NCI-H128 (cell line): Measurements from ENCODE around the gene PPIF.

Experiments used
- DNase-seq: peaks from one replicate; lab custom pipeline; 2025; ENCODE audit not compliant: unreplicated experiment; lab: John Stamatoyannopoulos, UW

Gene PPIF

DNA sequence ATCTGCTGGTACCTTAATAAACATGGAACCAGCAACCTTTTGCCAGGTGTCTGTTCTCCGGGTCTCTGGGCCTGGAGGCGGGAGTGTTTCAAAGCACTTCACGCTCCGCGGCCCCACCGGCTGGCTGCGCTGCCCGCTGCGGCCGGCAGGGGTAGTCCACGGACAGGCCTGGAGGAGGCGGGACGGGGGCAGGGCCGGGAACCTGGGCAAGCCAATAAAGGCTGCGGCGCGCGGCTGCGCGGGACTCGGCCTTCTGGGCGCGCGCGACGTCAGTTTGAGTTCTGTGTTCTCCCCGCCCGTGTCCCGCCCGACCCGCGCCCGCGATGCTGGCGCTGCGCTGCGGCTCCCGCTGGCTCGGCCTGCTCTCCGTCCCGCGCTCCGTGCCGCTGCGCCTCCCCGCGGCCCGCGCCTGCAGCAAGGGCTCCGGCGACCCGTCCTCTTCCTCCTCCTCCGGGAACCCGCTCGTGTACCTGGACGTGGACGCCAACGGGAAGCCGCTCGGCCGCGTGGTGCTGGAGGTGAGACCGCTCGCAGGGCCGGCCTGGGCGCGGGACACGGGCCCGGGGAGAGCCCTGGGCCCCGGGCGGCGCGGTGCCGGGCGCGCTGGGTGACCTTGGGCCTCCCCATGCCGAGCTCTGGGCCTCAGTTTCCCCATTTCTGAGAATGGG lies at the start of gene PPIF:
TSS of gene PPIF (plus strand) at position 244 of the 668 bp plus-strand sequence. CDS start at position 324, 80 bp downstream.
- DNase-seq: peak; percentile 51

DNA sequence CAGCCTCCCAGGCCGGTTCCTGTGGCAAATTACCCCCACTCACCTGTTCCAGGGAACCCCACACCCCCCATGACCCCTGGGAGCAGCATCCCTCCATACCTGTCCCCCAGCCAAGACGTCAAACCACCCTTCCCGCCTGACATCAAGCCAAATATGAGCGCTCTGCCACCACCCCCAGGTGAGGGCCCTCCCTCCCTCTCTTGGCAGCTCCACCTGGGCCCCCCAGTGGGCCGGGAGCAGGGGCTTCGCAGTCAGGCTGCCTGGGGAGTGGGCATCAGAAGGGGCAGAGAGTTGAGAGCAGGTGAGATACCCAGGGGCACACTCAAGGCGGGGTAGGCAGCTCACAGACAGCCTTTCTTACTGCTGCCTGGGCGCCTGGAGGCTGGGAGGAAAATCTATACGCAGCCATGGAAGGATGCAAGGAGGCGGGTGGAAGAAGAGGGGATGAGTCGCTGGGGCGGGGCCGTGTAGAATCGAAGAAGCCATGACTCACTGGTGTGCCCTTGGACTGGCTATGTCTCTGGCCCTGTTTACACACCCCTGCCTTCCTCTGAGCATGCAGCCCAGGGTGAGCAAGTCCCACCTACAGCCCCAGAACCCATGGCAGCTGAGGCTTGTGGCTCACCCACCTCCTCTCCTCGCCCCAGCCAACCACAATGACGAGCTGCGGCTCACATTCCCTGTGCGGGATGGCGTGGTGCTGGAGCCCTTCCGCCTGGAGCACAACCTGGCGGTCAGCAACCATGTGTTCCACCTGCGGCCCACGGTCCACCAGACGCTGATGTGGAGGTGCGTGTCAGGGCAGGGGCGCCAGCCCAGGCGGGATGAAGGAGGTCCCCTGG lies 48.6 kb upstream of the PPIF start:
- DNase-seq: no peak

DNA sequence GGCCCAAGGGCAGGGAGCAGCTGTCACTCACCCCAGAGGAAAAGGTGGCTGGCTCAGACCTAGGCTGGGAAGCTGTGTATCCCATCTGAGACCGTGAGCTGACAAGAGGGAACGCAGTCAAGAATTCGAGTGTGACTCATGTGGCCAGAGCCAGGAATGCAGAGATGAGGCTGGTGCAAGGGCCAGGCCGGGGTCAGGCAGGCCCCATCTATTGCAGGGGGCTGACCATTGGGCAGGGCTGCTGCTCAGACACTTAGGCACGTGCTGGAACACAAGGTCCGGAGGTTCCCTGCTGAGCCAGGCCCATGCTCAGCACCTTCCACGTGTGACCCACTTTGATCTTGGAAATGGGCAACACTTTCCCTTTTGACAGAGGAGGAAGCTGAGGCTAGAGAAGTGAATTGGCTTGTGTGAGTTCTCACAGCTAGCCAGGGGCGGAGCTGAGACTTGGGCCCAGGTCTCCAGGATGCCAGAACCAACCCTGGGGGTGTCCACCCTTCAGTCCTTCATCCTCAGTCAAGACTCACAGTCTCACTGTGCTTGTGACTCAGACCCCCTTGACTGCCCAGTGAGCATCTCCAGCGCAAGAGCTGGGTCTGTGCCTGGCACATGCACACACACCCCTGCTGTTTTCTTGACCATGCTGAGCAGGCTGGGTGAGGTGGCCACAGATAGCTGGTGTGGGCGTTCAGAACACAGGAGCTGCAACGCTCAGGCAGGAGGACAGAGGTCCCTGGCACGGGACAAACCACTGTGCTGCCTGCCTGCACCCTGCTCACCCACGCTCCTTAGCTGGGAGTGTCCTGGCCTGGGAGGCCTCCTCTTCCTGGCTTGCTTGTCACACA lies 47.6 kb upstream of the PPIF start:
- DNase-seq: no peak

DNA sequence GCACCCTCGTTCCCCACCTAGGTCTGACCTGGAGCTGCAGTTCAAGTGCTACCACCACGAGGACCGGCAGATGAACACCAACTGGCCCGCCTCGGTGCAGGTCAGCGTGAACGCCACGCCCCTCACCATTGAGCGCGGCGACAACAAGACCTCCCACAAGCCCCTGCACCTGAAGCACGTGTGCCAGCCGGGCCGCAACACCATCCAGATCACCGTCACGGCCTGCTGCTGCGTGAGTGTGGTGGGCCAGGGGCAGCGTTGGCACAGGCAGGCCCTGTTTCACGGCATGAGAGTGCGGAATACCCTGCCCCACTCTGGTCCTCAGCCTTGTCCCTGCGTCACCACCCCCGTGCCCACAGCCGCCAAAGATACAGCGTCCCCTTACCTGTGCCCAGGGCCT lies 46.6 kb upstream of the PPIF start:
- no peak for DNase-seq

DNA sequence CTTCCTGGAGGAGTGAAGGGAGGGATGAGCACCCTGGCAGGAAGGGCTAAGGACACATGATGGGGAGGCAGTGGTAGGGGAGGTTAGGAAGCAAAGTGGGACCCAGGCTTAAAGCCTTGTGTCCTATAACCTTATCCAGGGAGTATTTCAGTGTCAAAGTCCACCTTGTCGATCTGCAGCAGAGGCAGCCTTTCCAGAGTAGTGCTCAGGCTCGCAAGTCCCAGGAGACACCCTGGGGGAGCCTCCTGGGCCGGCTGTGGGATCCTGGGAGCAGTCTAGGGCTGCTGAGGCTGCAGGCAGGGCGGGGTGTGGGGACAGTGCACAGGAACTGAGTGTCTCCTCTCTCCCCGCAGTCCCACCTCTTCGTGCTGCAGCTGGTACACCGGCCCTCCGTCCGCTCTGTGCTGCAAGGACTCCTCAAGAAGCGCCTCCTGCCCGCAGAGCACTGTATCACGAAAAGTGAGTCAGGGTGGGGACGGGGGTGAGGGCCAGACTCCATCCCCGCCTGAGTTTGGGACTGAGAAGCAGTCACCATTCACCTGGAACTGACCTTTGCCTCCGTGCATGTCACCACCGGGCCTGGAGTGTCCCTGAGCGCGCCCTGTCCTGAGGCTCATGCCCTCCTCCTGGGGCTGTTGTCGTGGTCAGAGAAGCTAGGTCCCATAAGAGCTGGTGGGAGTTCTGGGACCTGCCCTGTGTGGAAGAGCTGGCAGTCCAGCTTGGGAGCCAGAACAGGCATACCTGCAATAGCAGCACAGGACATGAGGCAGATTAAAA lies 45.3 kb upstream of the PPIF start:
- DNase-seq: no peak

DNA sequence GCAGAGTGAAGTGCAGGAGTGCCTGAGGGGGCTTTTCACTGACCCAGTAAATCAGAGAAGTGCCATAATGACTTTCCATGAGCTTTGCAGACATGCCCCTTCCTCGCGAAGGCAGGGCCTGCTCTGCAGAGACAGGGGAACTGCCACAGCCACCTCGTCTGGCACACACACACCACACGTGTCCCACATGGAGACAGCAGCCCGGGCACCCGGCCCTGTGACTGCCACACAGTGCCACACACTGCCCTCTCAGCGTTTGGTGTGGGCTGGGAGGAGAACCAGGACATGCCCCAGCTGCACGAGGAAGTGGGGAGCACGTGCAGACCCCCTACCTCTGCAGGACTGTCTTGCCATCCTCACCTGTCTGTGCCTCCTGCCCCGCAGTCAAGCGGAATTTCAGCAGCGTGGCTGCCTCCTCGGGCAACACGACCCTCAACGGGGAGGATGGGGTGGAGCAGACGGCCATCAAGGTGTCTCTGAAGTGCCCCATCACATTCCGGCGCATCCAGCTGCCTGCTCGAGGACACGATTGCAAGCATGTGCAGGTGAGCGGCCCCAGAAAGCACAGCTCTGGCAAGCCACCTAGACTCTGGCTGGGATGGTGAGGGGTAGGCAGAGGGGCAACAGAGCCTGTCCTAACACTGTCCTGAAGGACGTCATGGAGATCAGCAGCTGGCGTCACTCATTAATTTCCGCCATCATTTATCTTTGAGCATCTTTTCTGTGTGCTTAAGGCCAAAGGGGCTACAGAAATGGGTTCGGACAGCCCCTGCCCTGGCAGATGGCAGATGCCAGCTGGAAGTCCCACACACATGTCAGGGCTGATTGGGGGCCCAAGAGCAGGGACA lies 43.4 kb upstream of the PPIF start:
- DNase-seq: no peak

DNA sequence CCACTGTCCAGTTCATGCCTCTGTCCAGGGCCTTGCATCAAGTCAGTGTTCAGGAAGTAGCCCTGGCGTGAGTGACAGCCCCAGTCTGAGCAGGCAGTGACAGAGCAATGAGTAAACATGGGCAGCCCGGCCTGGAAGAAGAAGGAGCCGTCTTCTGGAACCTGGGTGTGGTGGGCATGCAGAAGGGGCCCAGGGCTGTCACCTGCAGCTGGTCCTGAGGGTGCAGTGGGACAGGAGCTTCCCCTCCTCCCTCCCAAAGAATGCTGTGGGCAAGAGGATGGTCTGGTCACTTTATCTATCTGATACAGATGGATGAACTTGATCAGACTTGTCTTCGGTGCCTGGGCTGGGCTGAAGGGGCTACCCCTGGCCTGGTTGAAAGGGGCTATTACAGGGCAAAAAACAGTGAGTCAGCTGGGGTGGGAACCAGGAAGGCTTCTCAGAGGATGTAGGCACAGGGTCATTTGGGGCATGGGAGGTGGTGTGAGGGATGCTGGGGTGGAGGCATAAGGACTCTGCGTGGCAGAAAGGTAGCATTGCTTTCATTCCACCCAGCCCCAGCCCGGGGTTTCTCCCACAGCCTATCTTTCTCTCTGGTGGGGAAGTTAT lies 42.7 kb upstream of the PPIF start:
- DNase-seq: no peak

DNA sequence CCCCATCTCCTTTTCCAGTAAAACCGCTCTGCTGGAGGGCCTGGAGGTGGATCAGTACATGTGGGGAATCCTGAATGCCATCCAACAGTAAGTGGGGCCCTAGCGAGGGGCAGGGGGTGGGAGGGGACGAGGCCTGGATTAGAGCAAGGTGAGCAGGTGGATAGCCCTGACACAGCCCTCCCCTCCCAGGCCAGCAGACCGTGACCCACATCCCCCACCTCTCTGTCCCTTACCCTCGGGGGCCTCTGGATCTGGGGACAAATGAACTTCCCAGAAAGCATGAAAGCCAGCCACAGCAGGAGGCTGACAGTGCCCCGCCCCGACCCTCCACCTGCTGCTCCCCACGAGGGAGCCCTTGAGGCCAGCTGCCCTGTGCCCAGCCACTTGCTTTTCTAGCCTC lies 41.8 kb upstream of the PPIF start:
- DNase-seq: no peak

DNA sequence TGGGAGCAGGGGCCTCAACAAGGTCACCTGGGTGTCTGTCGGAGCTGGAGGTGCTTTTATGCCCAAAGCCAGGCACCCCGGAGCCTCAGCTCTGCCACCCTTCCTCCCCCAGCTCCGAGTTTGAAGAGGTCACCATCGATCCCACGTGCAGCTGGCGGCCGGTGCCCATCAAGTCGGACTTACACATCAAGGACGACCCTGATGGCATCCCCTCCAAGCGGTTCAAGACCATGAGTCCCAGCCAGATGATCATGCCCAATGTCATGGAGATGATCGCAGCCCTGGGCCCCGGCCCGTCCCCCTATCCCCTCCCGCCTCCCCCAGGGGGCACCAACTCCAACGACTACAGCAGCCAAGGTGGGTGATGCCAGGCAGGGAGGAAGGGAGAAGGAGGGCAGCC lies 41.3 kb upstream of the PPIF start:
- DNase-seq: no peak

DNA sequence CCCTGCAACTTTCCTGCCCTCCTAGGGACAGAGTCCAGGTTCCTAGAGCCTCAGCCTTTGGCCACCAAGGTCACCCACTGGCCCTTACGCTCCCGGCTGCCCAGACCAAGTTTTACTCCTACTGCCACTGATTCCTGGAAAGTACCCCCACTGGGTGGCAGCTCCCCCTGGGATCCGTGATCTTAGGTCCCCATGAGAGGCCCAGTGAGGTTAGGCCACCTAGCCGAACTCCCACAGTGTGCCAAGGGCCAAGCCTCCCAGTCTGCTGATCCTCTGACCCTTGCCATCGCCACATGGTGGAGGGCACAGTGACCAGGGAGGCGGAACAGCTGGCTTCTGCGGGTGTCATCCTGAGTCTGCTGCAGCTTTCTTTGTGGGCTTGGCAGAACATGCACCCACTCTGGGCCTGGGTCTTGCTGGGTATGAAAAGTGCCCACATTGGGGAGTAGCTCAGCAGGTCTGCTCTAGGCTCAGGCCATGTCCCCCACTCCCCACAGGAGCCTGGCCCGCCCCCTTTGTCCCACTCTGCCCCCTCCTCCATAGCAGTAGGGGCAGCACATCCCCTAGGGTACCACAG lies 40.5 kb upstream of the PPIF start:
- DNase-seq: no peak

DNA sequence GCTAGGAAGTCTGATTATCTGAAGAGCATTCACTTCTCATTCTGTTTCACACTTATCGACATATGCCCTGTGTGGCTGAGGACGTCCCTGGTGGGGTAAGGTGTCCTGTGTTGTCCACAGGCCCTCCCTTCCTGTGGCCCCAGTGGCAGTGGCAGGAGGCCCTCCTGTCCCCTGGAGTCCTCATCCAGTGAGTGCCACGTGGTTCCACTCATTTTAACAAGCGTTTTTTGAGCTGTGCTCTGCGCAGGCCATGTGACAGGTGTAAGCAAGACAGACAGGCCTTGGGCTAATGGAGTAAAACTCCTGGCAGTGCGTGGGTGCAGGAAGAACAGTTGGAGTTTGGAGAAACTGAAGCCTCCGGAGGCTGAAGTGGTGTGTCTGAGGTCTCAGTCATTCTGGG lies 39.3 kb upstream of the PPIF start:
- no peak for DNase-seq

DNA sequence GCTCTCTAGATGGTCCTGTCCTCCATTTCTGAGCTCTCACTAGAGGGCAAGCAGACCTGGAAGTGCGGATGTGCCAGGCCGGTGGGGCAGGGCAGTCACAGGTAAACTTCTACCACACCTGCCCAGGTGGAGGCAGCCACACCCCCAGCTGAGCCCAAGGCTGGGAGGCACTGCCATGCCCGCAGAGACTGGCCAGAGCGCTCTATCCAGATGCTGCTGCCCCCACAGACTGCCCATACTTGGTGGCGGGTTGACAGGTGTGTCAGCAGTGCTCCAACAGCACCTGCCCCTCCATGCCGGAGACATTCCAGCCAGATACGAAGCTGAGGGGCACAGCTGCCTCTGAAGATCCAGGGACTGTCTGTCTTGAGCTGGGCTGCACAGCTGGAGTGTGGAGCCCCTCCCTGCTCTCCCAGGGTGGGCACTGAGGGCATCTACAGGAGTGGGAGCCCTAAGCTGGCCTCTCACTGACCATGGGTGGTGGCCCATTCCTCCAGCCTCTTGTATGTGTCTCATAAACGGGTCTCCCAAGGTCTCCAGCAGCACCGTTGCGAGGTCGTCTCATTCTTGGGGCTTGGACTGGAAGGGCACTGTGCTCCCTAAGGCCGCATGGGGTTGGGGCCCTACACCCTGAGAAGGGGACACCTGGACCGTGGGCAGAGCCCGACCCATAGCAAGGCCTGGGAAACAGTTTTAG lies 38.2 kb upstream of the PPIF start:
- DNase-seq: no peak

DNA sequence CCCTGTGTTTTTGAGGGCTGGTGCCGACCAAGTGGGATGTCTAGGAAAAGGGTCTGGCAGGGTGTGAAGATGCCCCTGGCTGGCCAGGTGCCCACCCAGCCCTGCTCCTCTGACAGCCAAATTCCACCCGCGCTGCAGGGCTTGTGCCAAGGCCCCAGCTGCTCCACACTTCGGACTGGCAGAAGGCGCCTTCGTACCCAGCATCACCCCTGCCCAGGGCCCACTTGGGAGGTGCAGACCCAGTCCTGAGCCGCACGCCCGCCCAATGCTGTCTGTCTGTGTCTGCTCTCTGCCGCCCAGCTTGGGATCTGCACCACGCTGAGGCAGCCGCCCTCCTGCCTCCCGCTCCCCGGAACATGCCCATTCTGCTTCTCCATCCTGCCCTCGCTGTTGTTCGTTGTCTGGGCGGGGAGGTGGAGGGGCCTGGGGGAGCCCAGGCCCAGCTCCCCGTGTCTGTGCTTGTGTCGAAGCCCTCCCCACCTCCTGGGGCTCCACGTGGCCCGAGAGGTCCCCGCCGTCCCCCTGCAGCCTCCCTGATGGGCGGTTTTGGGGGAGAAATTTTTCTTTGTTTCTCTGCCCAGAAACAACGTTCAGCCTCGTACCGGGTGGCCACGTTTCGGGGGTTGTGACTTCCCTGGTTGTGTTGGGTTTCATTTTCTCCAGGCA lies 36.9 kb upstream of the PPIF start:
- DNase-seq: no peak

DNA sequence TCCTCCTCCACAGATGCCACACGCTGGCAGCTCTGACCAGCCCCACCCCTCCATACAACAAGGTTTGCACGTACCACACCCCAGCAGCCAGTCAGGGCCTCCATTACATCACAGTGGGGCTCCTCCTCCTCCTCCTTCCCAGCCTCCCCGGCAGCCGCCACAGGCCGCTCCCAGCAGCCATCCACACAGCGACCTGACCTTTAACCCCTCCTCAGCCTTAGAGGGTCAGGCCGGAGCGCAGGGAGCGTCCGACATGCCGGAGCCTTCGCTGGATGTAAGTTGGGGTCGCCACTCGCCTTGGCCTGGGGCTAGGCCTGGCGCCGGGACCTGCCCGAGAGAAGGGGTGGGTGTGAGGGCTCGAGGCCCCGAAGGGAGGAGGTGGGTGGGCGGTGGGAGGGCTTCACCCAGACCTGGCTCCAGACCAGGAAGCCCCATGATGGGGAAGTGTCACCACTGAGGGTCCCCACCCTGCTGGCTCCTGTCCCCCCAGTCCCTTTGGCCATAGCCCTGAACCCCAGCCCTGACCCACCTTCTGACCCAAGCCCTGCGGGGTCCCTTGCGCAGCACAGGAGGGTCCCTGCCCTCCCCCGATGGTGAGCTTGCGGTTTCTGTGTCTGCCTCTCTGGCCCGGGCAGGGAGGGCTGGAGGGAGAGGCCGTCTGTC lies 36.2 kb upstream of the PPIF start:
- DNase-seq: no peak

DNA sequence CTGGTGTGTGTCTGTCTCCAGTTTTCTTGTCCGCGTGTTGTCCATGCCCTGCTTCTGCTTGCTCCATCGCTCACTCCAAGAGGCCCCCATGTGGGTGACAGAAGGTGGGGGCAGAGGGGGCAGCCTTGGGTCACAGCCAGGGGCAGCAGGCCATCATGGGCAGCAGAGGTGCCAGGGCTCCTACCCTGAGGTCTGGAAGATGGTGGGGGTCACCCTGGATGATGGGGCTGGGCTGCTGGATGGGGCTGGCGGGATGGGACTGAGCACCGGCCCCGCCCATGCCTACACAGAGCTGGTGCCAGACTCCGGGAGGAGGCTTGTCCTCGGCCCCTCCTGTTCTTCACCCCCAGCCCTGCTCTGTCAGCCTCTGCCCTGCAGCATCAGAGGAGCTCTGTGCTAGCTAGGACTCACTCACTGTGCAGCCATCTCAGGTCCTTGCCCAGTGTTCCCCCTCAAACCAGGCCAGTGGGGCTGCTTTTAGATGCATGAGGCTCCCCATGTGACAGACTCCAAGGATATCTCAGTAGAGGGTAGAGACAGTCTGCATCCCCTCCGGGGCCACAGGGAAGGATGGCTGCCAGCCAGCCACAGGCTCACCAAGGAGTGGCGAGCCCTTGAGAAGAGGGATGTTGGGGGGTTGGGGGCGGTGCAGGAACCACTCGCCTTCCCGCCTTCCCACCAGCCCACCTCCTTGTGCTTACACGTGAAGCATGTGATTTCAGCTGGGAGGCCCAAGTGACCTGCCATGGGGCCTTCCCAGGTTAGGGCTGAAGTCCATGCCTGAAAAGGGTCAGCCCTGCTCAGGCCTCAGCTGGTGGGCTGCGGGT lies 35.5 kb upstream of the PPIF start:
- DNase-seq: no peak

DNA sequence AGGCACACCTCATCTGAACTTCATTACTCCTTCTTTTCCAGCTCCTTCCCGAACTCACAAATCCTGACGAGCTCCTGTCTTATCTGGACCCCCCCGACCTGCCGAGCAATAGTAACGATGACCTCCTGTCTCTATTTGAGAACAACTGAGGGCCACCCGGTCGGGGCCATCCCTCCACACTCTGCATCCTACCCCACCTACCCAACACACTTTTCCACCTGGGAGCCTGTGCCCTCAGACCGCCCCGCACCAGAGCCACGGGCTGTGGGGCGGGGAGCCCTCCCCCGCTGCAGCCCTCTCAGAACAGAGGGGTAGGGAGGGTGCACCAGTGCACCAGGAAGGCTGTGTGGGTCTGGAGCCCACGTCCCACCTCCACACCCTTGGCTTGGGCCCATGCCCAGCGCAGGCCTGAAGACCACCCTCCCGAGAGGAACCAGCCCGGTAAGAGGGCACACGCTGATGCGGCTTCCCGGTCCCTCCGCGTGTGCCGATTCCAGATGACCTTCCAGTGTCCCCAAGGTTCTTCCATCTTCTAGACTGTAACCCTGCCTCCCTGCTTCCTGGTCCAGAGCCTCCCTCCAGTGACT lies 34.6 kb upstream of the PPIF start:
- no peak for DNase-seq
